NCI-H1436 treated with DMSO at 0.1 percent for 48 hours (cell line): Measurements from ENCODE around the gene HOXD12.
A peak's percentile ranks its signal among the peaks of the same experiment; 100 is the strongest.

Experiments used
- DNase-seq: peaks from one replicate; lab custom pipeline; 2025; lab: John Stamatoyannopoulos, UW

The HOXD12 gene

GRCh38 chr2:176099728-176100546, at the start of gene HOXD12:
Gene HOXD12 (plus strand): TSS chr2:176099795. CDS start chr2:176099802, 7 bp downstream.
- no peak for DNase-seq

- peak; percentile 62 for DNase-seq
Measured at GRCh38 chr2:176056406-176056805, 43.2 kb upstream of the HOXD12 start.

GRCh38 chr2:176063958-176064357, 35.6 kb upstream of the HOXD12 start:
- DNase-seq: no peak

GRCh38 chr2:176066645-176067588, 32.7 kb upstream of the HOXD12 start:
- DNase-seq: no peak

GRCh38 chr2:176067589-176068418, 31.8 kb upstream of the HOXD12 start:
- DNase-seq: no peak

- no peak for DNase-seq
Measured at GRCh38 chr2:176068419-176068832, 31.2 kb upstream of the HOXD12 start.

- DNase-seq: no peak
Measured at GRCh38 chr2:176071330-176072291, 28.0 kb upstream of the HOXD12 start.

- DNase-seq: no peak
Measured at GRCh38 chr2:176072292-176072669, 27.3 kb upstream of the HOXD12 start.

- no peak for DNase-seq
Measured at GRCh38 chr2:176072951-176073904, 26.4 kb upstream of the HOXD12 start.

GRCh38 chr2:176074919-176075425, 24.6 kb upstream of the HOXD12 start:
- DNase-seq: no peak

GRCh38 chr2:176075481-176075880, 24.1 kb upstream of the HOXD12 start:
- DNase-seq: no peak

- no peak for DNase-seq
Measured at GRCh38 chr2:176076063-176076462, 23.5 kb upstream of the HOXD12 start.

GRCh38 chr2:176076796-176077195, 22.8 kb upstream of the HOXD12 start:
- DNase-seq: no peak

GRCh38 chr2:176078541-176079284, 20.9 kb upstream of the HOXD12 start:
- DNase-seq: no peak

- no peak for DNase-seq
Measured at GRCh38 chr2:176079285-176079830, 20.2 kb upstream of the HOXD12 start.

GRCh38 chr2:176079831-176080539, 19.6 kb upstream of the HOXD12 start:
- no peak for DNase-seq

GRCh38 chr2:176080540-176081375, 18.8 kb upstream of the HOXD12 start:
- DNase-seq: no peak
